ENCODE measurements around the gene ABLIM3.

DNA sequence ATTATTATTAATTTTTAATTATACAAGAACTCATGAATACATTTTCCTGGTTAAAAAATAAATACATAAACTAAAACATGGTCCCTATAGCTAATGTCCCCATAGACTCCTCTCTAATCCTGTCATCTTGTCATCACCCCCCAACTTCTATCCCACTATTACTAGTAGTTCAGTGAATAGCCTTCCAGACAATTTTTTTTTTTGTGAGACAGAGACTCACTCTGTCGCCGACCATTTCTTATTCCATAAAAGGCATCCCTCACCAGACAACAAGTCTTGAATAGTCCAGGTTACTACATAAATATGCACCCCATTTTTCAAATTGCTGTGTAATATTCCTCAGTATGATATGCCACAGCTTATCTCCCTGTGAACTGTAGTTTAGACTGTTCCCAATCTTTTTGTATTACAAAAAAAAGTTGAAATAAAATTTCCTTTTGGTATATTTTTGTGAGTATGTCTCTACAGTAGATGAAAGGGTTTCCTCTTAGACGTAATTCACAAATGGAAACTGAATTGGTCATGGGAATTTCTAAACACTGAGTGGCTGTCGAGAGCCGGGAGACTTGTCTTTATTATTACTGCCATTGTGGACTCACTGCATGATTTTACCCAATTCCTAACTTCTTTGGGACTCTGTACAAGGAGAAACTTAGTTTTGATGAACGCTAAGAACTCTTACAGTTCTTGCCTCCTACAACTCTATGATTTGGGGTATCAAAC, 6.4 kb upstream of the ABLIM3 start:
- TF ChIP-seq, protein P1, sequence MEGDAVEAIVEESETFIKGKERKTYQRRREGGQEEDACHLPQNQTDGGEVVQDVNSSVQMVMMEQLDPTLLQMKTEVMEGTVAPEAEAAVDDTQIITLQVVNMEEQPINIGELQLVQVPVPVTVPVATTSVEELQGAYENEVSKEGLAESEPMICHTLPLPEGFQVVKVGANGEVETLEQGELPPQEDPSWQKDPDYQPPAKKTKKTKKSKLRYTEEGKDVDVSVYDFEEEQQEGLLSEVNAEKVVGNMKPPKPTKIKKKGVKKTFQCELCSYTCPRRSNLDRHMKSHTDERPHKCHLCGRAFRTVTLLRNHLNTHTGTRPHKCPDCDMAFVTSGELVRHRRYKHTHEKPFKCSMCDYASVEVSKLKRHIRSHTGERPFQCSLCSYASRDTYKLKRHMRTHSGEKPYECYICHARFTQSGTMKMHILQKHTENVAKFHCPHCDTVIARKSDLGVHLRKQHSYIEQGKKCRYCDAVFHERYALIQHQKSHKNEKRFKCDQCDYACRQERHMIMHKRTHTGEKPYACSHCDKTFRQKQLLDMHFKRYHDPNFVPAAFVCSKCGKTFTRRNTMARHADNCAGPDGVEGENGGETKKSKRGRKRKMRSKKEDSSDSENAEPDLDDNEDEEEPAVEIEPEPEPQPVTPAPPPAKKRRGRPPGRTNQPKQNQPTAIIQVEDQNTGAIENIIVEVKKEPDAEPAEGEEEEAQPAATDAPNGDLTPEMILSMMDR (IDR thresholded peaks at IDR 0.05; ENCODE audit: insufficient read depth, low read depth, low read length) = no peak
- TF ChIP-seq EZH2 (IDR thresholded peaks at IDR 0.05; ENCODE audit: insufficient read depth, low read length) = no peak
